HEK293 (cell line): Measurements from ENCODE around the gene NFXL1.

Experiments used
- ZNF416 ChIP-seq: fragments of 450-650 bp; formaldehyde crosslinking; IDR thresholded peaks from 2 replicates; pipeline ENCODE4 v1.5.1; 2016; ENCODE audit warnings: missing biosample characterization, missing genetic modification characterization
- ZNF433 ChIP-seq: fragments of 450-650 bp; formaldehyde crosslinking; IDR thresholded peaks from 2 replicates; pipeline ENCODE4 v1.5.1; 2016; ENCODE audit warnings: missing biosample characterization, missing genetic modification characterization, low read depth
- ZNF558 ChIP-seq: fragments of 450-650 bp; formaldehyde crosslinking; IDR thresholded peaks from 2 replicates; pipeline ENCODE4 v1.5.1; 2016; ENCODE audit warnings: missing biosample characterization, missing genetic modification characterization
- ZSCAN23 ChIP-seq: fragments of 450-650 bp; formaldehyde crosslinking; IDR thresholded peaks from 2 replicates; pipeline ENCODE4 v1.5.1; 2016; ENCODE audit warnings: missing biosample characterization, missing genetic modification characterization
- TF ChIP-seq, protein P1 (sequence below): fragments of 450-650 bp; formaldehyde crosslinking; IDR thresholded peaks from 2 replicates; pipeline ENCODE4 v1.5.1; 2016; ENCODE audit warnings: missing biosample characterization, missing genetic modification characterization
- TF ChIP-seq, protein P2 (sequence below): fragments of 450-650 bp; formaldehyde crosslinking; IDR thresholded peaks from 2 replicates; pipeline ENCODE4 v1.5.1; 2016; ENCODE audit warnings: missing biosample characterization, missing genetic modification characterization

DNA sequence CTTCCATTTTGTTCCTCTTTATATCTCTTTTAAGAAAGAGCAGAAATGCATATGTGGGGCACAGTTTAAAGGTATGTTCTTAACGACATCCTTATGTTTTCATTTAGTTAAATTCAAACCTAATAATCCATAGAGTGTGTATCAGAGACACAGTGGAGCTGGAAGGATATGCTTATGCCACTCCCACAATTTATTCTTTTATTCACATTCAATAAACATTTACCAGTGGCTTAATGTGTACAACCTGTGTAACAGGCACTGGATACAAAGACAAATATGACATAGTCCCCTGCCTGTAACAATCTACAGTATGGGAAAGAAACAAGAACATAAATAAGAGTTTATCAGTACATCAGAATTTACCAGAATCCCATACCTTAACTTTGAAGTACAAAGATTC is 54.1 kb downstream of the NFXL1 start:
- TF ChIP-seq ZNF433 (no peak), ZSCAN23 (tag by site-specific recombination) (no peak), ZNF558 (tag by site-specific recombination) (no peak), ZNF416 (tag by site-specific recombination) (no peak)
- TF ChIP-seq, protein P1, sequence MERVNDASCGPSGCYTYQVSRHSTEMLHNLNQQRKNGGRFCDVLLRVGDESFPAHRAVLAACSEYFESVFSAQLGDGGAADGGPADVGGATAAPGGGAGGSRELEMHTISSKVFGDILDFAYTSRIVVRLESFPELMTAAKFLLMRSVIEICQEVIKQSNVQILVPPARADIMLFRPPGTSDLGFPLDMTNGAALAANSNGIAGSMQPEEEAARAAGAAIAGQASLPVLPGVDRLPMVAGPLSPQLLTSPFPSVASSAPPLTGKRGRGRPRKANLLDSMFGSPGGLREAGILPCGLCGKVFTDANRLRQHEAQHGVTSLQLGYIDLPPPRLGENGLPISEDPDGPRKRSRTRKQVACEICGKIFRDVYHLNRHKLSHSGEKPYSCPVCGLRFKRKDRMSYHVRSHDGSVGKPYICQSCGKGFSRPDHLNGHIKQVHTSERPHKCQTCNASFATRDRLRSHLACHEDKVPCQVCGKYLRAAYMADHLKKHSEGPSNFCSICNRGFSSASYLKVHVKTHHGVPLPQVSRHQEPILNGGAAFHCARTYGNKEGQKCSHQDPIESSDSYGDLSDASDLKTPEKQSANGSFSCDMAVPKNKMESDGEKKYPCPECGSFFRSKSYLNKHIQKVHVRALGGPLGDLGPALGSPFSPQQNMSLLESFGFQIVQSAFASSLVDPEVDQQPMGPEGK (tag by site-specific recombination) = no peak
- TF ChIP-seq, protein P2, sequence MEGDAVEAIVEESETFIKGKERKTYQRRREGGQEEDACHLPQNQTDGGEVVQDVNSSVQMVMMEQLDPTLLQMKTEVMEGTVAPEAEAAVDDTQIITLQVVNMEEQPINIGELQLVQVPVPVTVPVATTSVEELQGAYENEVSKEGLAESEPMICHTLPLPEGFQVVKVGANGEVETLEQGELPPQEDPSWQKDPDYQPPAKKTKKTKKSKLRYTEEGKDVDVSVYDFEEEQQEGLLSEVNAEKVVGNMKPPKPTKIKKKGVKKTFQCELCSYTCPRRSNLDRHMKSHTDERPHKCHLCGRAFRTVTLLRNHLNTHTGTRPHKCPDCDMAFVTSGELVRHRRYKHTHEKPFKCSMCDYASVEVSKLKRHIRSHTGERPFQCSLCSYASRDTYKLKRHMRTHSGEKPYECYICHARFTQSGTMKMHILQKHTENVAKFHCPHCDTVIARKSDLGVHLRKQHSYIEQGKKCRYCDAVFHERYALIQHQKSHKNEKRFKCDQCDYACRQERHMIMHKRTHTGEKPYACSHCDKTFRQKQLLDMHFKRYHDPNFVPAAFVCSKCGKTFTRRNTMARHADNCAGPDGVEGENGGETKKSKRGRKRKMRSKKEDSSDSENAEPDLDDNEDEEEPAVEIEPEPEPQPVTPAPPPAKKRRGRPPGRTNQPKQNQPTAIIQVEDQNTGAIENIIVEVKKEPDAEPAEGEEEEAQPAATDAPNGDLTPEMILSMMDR = no peak
